NCI-H2107 treated with DMSO at 0.1 percent for 48 hours (cell line): ENCODE measurements around the gene LARGE2.

Experiments
- DNase-seq: peaks from one replicate; lab custom pipeline; 2025; ENCODE audit not compliant: unreplicated experiment; lab: John Stamatoyannopoulos, UW

The LARGE2 gene

DNA sequence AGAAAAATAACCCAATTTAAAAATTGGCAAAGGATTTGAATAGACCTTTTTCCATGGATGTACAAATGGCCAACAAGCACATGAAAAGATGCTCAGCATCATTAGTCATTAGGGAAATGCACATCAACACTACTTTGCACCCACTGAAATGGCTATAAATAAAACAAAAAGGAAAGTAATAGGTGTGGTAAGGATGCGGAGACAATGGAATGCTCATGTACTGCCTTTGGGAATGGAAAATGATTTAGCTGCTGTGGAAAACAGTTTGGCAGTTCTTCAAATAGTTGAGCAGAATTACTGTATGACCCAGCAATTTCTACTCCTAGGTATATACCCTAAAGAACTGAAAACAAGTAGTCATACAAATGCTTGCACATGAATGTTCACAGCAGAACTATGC is 37.4 kb downstream of the LARGE2 start:
- DNase-seq: no peak

GRCh38 chr11:45960387-45961095 is 38.1 kb downstream of the LARGE2 start:
- no peak for DNase-seq

DNA sequence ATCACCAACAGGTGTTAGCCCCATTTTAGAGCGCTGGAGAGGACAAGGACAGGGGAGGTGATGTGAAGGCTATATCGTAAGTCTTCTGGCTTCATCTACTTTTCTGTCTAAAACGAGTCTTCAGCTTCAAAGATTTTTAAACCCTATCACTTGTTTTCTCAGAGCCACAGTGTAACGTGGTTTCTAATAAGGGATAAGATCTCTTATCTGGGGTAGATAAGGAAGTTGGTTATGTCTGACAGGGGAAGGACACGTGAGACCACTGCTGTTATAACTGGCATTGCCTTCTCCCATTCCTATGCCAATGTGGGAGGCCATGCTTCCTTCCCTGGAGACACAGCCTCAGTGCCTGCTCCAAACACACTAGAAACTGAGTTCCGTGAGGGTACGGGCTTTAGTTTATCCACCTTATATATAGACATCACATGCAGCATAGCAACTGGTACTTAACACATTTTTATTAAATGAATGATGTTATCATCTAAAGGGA is 39.3 kb downstream of the LARGE2 start:
- DNase-seq: no peak

DNA sequence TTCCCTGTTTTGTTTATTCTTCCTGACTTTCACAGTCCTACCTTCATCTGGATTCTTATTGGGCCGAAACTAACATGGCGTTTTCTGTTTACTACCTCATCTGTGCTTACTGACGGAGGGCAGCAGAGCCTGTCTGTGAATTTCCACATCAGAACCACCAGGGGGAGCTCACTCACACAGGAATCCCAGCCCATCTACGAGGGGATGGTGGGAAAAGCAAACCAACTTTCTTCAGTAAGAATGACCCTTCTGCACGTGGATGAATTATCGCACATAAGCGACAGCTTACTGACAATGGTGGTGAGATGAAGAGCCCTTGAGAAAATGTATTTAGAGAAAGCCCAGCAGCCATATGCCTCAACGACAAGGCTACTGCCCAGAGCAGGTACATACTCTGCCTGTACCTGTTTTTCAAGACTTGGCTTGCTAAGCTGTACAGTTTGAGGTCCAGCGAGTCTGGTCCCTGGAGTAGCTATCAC is 42.5 kb downstream of the LARGE2 start:
- peak; percentile 66 for DNase-seq

DNA sequence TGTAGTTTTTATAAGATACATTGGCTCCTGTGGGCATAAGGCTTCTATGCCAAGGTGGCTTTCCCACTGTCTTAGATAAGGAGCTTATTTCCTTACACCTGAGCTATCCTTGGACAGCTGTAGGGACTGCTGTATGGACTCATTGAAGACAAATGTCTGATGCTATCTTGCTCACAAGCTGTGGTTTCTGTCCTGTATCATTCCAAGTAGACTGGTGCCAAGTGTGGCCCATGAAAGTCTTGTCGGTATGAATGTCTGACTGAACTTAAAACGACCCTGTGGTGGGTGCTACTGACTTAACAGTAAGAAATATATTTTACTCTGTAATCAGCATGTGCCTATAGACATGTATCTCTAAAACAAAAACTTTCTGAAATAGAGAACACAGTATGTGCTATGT is 45.0 kb downstream of the LARGE2 start:
- no peak for DNase-seq

GRCh38 chr11:45968901-45969300 is 46.4 kb downstream of the LARGE2 start:
- no peak for DNase-seq

DNA sequence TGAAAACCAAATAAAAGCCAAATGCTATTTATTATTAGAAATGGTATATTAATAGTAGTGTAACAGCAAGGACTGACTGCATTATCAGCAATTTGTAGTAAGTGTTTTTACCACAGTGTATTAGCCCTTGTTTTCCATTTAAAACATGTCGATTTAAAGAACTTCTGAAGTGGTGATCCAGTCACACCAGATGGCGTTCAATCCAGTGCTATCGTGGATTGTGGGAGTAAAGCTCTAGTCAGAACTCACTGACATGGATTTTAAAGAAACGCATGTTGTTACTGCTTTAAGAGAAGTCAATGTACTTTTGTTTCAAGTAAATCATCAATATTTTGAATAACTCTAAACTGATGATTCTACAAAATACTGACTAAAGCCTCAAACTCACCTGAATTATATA is 51.1 kb downstream of the LARGE2 start:
- DNase-seq: no peak

GRCh38 chr11:45974806-45975205 is 52.4 kb downstream of the LARGE2 start:
- DNase-seq: no peak
